ENCODE data around the gene MED13L.
"Not testable (repeated sequence)": the region's sequence is repeated elsewhere in the genome, so short reads cannot be mapped to it uniquely, and the experiment has no call there.

Gene MED13L

GRCh38 chr12:116043659-116044535 lies 233.6 kb downstream of the MED13L start:
- no peak for DNase-seq

DNA sequence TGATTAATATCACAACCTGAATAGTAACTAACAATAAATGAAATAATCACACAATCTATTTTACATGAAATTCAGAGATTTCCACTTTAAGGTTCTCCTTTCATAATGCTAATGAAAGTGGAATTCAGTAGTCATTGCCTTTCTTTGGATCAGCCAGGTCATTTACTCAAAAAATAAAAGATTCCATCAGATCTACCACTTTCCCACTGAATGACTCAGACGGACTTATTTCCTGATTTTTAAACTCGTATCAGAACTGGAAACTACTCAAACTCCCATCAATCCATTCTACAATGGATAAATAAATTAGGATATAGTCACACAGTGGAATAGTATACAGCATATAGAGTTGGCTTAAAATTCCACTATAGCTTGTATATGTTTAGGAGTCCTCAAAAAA lies 237.1 kb downstream of the MED13L start:
- DNase-seq, result peak; percentile 49

DNA sequence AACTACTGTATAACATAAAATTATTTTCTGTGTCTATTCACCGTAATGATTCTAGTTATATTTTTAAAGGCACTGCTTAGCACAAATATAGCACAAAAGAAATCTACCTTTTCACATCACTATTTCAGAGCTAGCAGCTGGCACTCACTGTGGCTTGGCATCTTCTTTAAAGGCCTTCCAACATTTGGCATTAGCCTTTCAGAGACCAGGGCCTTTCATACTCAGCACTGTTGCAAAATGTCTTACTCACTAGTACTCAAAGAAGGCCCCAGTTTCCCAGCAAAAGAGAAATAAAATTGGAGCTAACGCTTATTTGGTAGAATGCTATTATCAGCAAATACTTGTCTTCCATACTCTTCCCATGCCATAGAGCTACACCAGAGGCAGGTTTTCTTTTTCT lies 238.4 kb downstream of the MED13L start:
- peak; percentile 19 for DNase-seq

- no peak for DNase-seq
Measured at GRCh38 chr12:116037941-116038837, 239.3 kb downstream of the MED13L start.

- no peak for DNase-seq
Measured at GRCh38 chr12:116033765-116034164, 243.7 kb downstream of the MED13L start.

DNA sequence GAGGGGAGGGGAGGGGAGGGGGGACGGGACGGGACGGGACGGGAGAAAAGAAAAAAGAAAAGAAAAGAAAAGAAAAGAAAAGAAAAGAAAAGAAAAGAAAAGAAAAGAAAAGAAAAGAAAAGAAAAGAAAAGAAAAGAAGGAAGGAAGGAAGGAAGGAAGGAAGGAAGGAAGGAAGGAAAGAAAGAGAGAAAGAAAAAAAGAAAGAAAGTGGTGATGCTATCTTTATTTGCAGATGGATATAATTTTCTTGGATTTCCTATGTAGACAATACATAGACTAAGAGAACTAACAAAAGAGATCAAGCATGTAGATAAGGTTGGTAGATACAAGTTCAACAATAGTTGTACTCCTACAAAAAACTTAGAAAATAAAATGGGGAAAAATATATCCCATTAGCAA lies 245.9 kb downstream of the MED13L start:
- not testable (repeated sequence) for DNase-seq

DNA sequence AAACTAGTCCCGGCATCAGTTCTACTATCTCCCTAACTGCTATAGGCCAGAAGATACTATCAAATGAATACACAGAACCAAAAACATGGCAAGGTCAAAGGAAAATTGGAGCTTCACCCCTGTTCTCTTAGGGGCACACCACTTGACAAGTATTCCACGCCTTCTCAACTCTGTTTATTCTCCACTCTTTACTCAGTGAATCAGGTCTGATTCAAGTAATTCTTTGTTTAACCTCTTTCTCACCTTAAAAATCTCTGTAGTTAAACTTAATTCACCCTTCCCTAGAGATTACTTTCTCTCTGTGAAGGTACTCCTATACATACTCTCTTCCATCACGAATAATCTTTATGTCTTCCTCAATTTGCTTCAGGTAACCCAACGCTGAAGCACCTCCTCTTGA lies 248.9 kb downstream of the MED13L start:
- DNase-seq, result no peak

DNA sequence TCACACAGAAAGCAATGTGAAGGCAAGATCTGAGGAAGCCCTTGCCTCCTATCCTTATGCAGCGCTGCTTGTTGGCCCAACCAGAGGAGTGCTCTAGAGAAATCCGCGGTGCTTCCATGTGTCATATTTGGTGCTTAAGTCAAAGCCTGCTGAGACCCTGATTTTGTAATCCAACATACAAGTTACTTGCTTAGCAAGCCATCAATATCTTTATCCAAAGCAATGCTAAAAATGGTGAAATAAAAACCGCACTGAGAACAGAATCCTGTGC lies 250.0 kb downstream of the MED13L start:
- DNase-seq, result no peak

DNA sequence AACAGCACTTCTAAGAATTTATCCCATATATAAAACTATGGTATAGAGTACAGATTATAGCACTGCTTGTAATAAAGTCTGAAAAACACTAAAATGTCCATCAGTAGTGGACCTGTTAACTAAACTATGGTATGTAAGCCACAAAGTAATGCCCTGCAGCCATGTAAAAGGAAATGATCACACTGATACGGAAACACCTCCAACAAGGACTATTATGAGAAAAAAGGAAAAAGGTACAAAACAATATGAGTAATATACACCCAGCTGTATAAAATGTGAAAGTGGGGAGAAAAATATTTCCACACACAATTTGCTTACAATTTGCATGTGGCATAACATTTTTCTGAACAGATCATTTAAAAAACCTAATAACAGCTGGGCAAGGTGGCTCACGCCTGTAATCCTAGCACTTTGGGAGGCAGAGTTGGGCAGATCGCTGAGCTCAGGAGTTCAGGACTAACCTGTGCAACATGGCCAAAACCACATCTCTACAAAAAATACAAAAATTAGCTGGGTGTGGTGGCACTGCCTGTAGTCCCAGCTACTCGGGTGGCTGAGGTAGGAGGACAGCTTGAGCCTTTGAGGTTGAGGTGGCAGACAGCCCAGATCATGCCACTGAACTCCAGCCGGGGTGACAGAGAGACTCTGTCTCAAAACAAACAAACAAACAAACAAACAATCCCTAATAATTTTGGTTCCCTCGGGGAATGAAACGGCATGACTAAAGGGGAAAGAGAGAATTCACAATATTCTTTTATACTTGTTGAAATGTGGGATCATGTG lies 250.5 kb downstream of the MED13L start:
- DNase-seq, result no peak

DNA sequence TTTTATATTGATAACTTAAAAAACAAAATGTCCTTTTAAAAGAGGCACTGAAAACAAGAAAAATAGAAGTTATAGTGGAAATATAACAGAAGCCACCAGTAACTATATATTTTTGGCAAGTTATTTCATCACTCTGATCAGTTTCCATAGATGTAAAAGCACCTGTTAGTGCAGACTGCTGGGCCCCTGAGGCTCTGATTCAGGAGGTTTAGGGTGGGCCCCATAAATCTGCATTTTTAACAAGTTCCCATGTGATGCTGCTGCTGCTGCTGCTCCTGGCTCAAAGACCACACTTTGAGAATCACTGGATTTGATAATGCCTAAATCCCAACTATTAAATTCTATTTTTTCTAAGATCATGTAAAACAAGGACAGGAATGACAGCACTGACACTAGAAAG lies 251.1 kb downstream of the MED13L start:
- no peak for DNase-seq

DNA sequence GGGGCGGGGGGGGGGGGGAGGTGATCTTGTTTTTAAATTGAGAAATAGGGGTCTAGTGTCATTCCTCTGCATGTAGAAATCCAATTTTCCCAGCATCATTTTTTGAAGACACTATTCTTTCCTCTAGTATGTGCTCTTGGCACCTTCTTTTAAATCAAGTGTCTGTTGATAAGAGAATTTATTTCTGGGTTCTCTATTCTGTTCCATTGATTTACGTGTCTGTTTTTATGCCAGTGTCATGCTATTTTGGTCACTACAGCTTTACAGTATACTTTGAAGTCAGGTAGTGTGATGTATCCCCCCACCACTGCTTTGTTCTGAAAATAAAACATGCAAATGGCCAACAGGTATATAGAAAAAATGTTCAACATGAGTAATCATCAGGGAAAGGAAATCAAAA lies 252.7 kb downstream of the MED13L start:
- DNase-seq, result no peak

- no peak for DNase-seq
Measured at GRCh38 chr12:116019415-116019814, 258.1 kb downstream of the MED13L start.

DNA sequence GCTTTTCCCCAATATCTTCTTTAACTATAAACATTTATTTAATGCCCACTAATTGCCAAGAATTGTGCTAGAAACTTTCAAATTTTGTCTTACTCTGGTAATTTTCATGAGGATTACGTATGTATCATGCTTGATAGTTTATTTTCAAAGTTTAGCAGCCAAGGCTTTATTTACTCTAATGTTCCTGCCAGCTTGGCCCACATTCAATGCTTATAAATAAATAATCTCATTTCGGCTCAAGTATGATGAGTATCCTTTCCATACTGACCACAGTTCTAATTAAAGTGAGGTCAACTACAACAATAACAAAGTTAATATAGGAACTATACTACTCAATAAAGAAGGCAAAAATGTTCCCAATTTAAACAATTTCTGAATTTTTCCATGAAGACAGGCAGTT lies 259.2 kb downstream of the MED13L start:
- DNase-seq, result no peak

DNA sequence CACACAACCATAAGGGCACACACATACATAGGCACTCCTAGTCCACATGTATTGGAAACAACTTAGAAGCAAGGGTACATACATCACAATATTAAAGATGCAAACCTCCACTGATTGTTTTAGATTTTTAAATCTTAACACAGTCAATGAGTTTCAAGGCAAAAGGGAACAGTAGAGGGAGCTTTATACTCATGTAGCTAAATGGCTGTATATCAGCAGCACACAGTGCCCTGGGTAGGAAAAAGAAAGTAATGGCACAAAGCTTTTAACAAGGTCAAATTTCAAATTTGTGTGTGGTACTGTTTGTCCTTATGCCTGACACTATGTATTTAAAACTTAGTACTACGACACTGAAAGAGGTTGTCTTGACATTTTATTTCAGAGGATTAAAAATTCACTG lies 262.0 kb downstream of the MED13L start:
- DNase-seq, result peak; percentile 49

DNA sequence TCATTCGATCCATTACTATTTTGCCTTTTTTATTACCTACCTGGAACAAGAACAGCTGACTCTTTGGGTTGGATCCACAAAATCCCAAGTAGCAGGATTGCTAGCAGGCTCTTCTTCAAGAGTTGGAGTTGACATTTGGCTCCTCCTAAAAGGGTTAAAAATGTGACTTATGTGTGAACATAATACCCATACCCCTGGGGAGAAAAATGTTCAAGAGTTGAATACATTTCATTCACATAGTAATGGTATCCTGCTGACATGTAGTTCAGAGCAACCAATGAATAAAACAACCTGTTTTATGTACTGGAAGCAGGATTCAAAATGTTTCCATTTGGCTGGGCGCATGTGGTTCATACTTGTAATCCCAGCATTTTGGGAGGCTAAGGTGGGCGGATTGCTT lies 264.7 kb downstream of the MED13L start:
- no peak for DNase-seq

- DNase-seq, result no peak
Measured at GRCh38 chr12:116011217-116011616, 266.3 kb downstream of the MED13L start.

- DNase-seq, result no peak
Measured at GRCh38 chr12:116010467-116010866, 267.0 kb downstream of the MED13L start.

DNA sequence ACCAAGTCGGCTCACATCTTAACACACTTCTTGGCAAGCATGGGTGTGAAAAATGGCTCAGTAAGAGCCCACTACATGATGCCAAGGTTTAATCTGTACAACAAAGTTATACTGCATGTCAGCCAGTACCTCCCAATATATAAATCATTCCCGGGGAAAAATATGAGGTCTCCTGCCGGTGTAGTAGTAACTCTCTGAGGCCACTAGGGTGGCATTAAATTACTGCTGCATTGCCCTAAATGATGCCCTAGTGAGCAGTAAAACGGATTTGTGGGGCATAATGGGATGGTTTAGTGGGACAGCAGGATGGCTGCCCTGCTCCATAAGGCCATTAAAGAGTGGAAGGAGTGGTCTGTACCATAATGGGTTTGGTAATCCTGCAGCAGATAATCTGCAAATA lies 267.7 kb downstream of the MED13L start:
- no peak for DNase-seq

DNA sequence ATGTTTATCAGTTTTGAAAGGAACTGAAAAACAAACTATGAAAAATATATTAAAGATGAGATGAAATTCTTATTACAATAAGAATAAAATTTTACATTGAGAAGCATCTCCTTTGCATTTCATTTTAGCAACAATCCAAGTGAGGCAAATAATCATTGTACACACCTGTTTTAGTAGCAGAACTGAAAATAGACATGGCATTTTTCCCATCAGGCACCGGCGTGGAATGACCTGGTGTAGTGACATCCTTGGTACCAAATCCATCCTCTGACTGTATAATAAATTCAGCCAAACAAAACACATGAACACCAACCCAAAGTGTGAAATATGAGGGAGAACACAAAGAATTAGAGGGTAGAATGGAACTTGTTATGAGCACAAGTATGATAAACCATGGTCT lies 271.4 kb downstream of the MED13L start:
- no peak for DNase-seq

- DNase-seq, result no peak
Measured at GRCh38 chr12:116002890-116003536, 274.5 kb downstream of the MED13L start.

DNA sequence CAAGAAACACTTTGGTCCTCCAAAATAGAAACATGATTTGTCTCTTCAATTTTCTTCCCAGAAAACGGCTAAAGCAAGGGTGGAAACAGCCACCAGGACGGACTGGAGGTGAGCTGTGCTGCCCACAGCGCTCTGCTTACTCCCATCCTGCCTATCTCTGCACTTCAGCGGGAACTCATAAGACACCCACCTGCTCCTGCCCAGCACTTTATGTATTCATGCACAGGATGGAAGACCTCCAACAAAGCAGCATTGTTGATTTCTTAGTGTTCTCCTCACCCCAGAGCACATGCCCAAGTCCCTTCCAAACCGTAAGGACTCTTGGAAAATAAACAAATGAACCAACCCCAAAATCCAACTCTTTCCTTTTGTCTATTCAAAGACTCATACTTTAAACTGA lies 277.2 kb downstream of the MED13L start:
- DNase-seq, result no peak

- DNase-seq, result no peak
Measured at GRCh38 chr12:115999582-115999981, 277.9 kb downstream of the MED13L start.

Measured in suppressor macrophage treated with lipopolysaccharide for 4 hours (primary cell).